ENCODE data around the gene HEYL.
A peak's percentile ranks its signal among the peaks of the same experiment; 100 is the strongest.

Gene HEYL

DNA sequence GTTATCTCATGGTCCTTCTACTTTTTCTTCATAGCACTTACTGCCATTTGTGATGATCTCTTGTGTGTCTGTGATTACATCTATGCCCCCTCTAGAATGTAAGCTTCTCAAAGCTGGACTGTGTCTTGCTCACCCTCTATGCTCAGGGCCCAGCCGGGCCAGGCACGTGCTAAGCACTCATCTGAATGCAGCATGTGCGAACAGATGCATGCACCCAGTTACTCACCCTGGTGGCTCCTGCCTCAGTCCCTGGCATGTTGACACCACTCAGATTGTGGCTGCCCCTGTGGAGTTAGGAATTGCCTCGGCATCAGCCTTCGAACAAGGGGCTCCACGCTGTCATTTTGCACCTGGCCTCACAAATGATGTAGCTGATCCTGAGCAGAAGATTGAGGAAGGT lies 43.3 kb downstream of the HEYL start:
- no peak for DNase-seq

- DNase-seq, result no peak
Observed at GRCh38 chr1:39593386-39593785, 46.1 kb downstream of the HEYL start.

GRCh38 chr1:39592069-39592468 lies 47.4 kb downstream of the HEYL start:
- no peak for DNase-seq

DNA sequence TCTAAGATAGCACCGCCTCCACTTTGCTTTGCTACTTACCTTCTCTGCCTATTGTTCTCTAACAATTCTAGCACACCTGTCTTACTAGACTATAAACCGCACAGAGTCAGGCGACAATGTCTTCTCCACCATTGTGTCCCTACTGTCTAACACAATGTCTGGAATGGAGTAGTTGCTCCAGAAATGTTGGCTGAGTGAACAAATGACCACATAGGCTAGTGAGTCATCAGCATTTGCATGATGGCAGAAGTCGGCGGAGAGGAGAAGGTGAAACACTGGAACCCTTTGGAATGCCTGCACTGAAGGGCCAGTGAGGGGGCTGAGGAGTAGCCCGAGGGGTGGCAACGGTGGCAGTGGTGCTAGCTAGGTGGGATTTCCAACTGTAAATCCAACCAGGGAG lies 48.9 kb downstream of the HEYL start:
- no peak for DNase-seq

- DNase-seq, result no peak
Observed at GRCh38 chr1:39585933-39586332, 53.5 kb downstream of the HEYL start.

GRCh38 chr1:39576016-39576657 lies 63.3 kb downstream of the HEYL start:
- no peak for DNase-seq

GRCh38 chr1:39575191-39576015 lies 64.0 kb downstream of the HEYL start:
- peak; percentile 7 for DNase-seq

- no peak for DNase-seq
Observed at GRCh38 chr1:39574646-39575045, 64.8 kb downstream of the HEYL start.

Data from NCI-H2171 (cell line).